Activated T-helper 17 cell treated with anti-CD3 and anti-CD28 coated beads, Interleukin-2, amount 50 U/mL, for 72 hours (primary cell): ENCODE measurements around the gene ADARB2. TPM values are rescaled to one million over a fixed set of nuclear protein-coding genes. Genes with fewer than 3 reads are reported as not detected.

ENCODE experiments used
- ATAC-seq: fragments of 150-1000 bp; cut with Tn5 transposase; replicated peaks from 2 replicates; pipeline ENCODE4 v1.10.0; 2021; ENCODE audit warnings: mild to moderate bottlenecking, moderate library complexity
- H3K27ac Mint-ChIP-seq: one replicate; pipeline ENCODE4 v1.8.0; 2022; ENCODE audit warnings: mixed read lengths
- H3K27me3 Mint-ChIP-seq: one replicate; pipeline ENCODE4 v1.8.0; 2022; ENCODE audit warnings: mixed read lengths
- H3K36me3 Mint-ChIP-seq: one replicate; pipeline ENCODE4 v1.8.0; 2022; ENCODE audit warnings: low read depth, mild to moderate bottlenecking, mixed read lengths
- H3K4me1 Mint-ChIP-seq: one replicate; pipeline ENCODE4 v1.8.0; 2022; ENCODE audit warnings: mixed read lengths
- H3K4me3 Mint-ChIP-seq: one replicate; pipeline ENCODE4 v1.8.0; 2022; ENCODE audit warnings: mild to moderate bottlenecking, mixed read lengths
- H3K9me3 Mint-ChIP-seq: one replicate; pipeline ENCODE4 v1.8.0; 2022; ENCODE audit warnings: mixed read lengths
- total RNA-seq, 2 donors: library from RNA; stranded (reverse); gene quantifications; one replicate each; pipeline ENCODE4 v1.2.3, GENCODE V29; 2022

Gene ADARB2
- total RNA-seq, 2 donors from 2014 or later: not detected

- H3K36me3 Mint-ChIP-seq: no peaks in the 10 kb centered on the region
- ATAC-seq: no peak
- H3K4me1 Mint-ChIP-seq: no peaks in the 10 kb centered on the region
- no peaks in the 10 kb centered on the region for H3K9me3 Mint-ChIP-seq
- H3K27ac Mint-ChIP-seq: no peak overlapping the region
- H3K27me3 Mint-ChIP-seq: no peaks in the 10 kb centered on the region
- no peak overlapping the region for H3K4me3 Mint-ChIP-seq
Measured at GRCh38 chr10:1668399-1668798, 68.9 kb downstream of the ADARB2 start.

- H3K36me3 Mint-ChIP-seq: no peaks in the 10 kb centered on the region
- no peaks in the 10 kb centered on the region for H3K27me3 Mint-ChIP-seq
- H3K4me1 Mint-ChIP-seq: no peaks in the 10 kb centered on the region
- no peak for ATAC-seq
- no peaks in the 10 kb centered on the region for H3K9me3 Mint-ChIP-seq
- no peak overlapping the region for H3K27ac Mint-ChIP-seq
- H3K4me3 Mint-ChIP-seq: no peak overlapping the region
Measured at GRCh38 chr10:1667392-1667791, 69.9 kb downstream of the ADARB2 start.

GRCh38 chr10:1666147-1666546 lies 71.2 kb downstream of the ADARB2 start:
- H3K27me3 Mint-ChIP-seq: peaks cover 3% of the 10 kb centered on the region

GRCh38 chr10:1665681-1666080 lies 71.6 kb downstream of the ADARB2 start:
- no peaks in the 10 kb centered on the region for H3K36me3 Mint-ChIP-seq
- no peak overlapping the region for H3K27ac Mint-ChIP-seq
- no peak for ATAC-seq
- no peaks in the 10 kb centered on the region for H3K9me3 Mint-ChIP-seq
- H3K4me1 Mint-ChIP-seq: no peaks in the 10 kb centered on the region
- peaks cover 8% of the 10 kb centered on the region for H3K27me3 Mint-ChIP-seq
- H3K4me3 Mint-ChIP-seq: no peak overlapping the region

More at GRCh38 chr10:1666147-1666546, 71.2 kb downstream of the ADARB2 start:
- Mint-ChIP-seq H3K4me3 (no peak overlapping the region), H3K36me3 (no peaks in the 10 kb centered on the region), H3K4me1 (no peaks in the 10 kb centered on the region), H3K27ac (no peak overlapping the region), H3K9me3 (no peaks in the 10 kb centered on the region)
- ATAC-seq: no peak

GRCh38 chr10:1665021-1665661 lies 72.2 kb downstream of the ADARB2 start:
- H3K27me3 Mint-ChIP-seq: peaks cover 9% of the 10 kb centered on the region
- ATAC-seq: no peak
- H3K4me3 Mint-ChIP-seq: no peak overlapping the region
- no peaks in the 10 kb centered on the region for H3K9me3 Mint-ChIP-seq
- H3K36me3 Mint-ChIP-seq: no peaks in the 10 kb centered on the region
- no peak overlapping the region for H3K27ac Mint-ChIP-seq
- no peaks in the 10 kb centered on the region for H3K4me1 Mint-ChIP-seq

- no peaks in the 10 kb centered on the region for H3K4me1 Mint-ChIP-seq
- no peaks in the 10 kb centered on the region for H3K9me3 Mint-ChIP-seq
- H3K27me3 Mint-ChIP-seq: peaks cover 12% of the 10 kb centered on the region
- H3K27ac Mint-ChIP-seq: no peak overlapping the region
- H3K4me3 Mint-ChIP-seq: no peak overlapping the region
- no peaks in the 10 kb centered on the region for H3K36me3 Mint-ChIP-seq
- ATAC-seq: no peak
Measured at GRCh38 chr10:1664333-1664964, 72.9 kb downstream of the ADARB2 start.

GRCh38 chr10:1663226-1663625 lies 74.1 kb downstream of the ADARB2 start:
- H3K4me3 Mint-ChIP-seq: no peak overlapping the region
- no peak overlapping the region for H3K27ac Mint-ChIP-seq
- H3K27me3 Mint-ChIP-seq: peaks cover 15% of the 10 kb centered on the region
- H3K36me3 Mint-ChIP-seq: no peaks in the 10 kb centered on the region
- peaks cover 3% of the 10 kb centered on the region for H3K4me1 Mint-ChIP-seq
- no peaks in the 10 kb centered on the region for H3K9me3 Mint-ChIP-seq
- no peak for ATAC-seq

GRCh38 chr10:1662438-1663025 lies 74.8 kb downstream of the ADARB2 start:
- Mint-ChIP-seq H3K27me3 (peaks cover 22% of the 10 kb centered on the region), H3K9me3 (no peaks in the 10 kb centered on the region), H3K4me3 (no peak overlapping the region), H3K4me1 (peaks cover 9% of the 10 kb centered on the region), H3K27ac (no peak overlapping the region), H3K36me3 (no peaks in the 10 kb centered on the region)
- no peak for ATAC-seq

GRCh38 chr10:1661859-1662437 lies 75.4 kb downstream of the ADARB2 start:
- Mint-ChIP-seq H3K4me3 (no peak overlapping the region), H3K27me3 (peaks cover 22% of the 10 kb centered on the region), H3K27ac (no peak overlapping the region), H3K9me3 (no peaks in the 10 kb centered on the region), H3K36me3 (no peaks in the 10 kb centered on the region), H3K4me1 (peaks cover 9% of the 10 kb centered on the region)
- ATAC-seq: no peak

GRCh38 chr10:1661416-1661815 lies 75.9 kb downstream of the ADARB2 start:
- Mint-ChIP-seq H3K4me1 (peaks cover 9% of the 10 kb centered on the region), H3K4me3 (no peak overlapping the region), H3K27me3 (peaks cover 22% of the 10 kb centered on the region), H3K27ac (no peak overlapping the region), H3K9me3 (no peaks in the 10 kb centered on the region), H3K36me3 (no peaks in the 10 kb centered on the region)
- ATAC-seq: no peak

- Mint-ChIP-seq H3K27me3 (peaks cover 22% of the 10 kb centered on the region), H3K9me3 (no peaks in the 10 kb centered on the region), H3K4me3 (no peak overlapping the region), H3K36me3 (no peaks in the 10 kb centered on the region), H3K27ac (no peak overlapping the region), H3K4me1 (peaks cover 9% of the 10 kb centered on the region)
- ATAC-seq: no peak
Measured at GRCh38 chr10:1660815-1661214, 76.5 kb downstream of the ADARB2 start.

- Mint-ChIP-seq H3K27ac (no peak overlapping the region), H3K27me3 (peaks cover 22% of the 10 kb centered on the region), H3K4me1 (peaks cover 9% of the 10 kb centered on the region), H3K9me3 (no peaks in the 10 kb centered on the region), H3K4me3 (no peak overlapping the region), H3K36me3 (no peaks in the 10 kb centered on the region)
- ATAC-seq: no peak
Measured at GRCh38 chr10:1660386-1660785, 76.9 kb downstream of the ADARB2 start.

- H3K27me3 Mint-ChIP-seq: peaks cover 22% of the 10 kb centered on the region
- H3K27ac Mint-ChIP-seq: no peak overlapping the region
- no peak overlapping the region for H3K4me3 Mint-ChIP-seq
- H3K9me3 Mint-ChIP-seq: no peaks in the 10 kb centered on the region
- H3K36me3 Mint-ChIP-seq: no peaks in the 10 kb centered on the region
- no peak for ATAC-seq
- peaks cover 9% of the 10 kb centered on the region for H3K4me1 Mint-ChIP-seq
Measured at GRCh38 chr10:1659221-1659791, 78.0 kb downstream of the ADARB2 start.

GRCh38 chr10:1658658-1659057 lies 78.7 kb downstream of the ADARB2 start:
- Mint-ChIP-seq H3K4me3 (no peak overlapping the region), H3K4me1 (peaks cover 9% of the 10 kb centered on the region), H3K9me3 (no peaks in the 10 kb centered on the region), H3K36me3 (no peaks in the 10 kb centered on the region), H3K27ac (no peak overlapping the region), H3K27me3 (peaks cover 22% of the 10 kb centered on the region)
- no peak for ATAC-seq

GRCh38 chr10:1657479-1657878 lies 79.8 kb downstream of the ADARB2 start:
- Mint-ChIP-seq H3K27ac (peak overlapping the region; percentile 1), H3K4me1 (peaks cover 9% of the 10 kb centered on the region), H3K27me3 (peaks cover 22% of the 10 kb centered on the region), H3K4me3 (no peak overlapping the region), H3K9me3 (no peaks in the 10 kb centered on the region), H3K36me3 (no peaks in the 10 kb centered on the region)
- ATAC-seq: no peak
